ENCODE measurements around the gene JADE3.

Gene JADE3

GRCh38 chrX:46992070-46992469 lies 79.8 kb downstream of the JADE3 start:
- DNase-seq (ENCODE audit: low read depth) = no peak
- TF ChIP-seq CTCF (IDR thresholded peaks at IDR 0.05; ENCODE audit: insufficient read depth, low read depth, low read length, missing control alignments) = no peak
- no peak overlapping the region for H3K4me3 ChIP-seq (ENCODE audit: low read length)

- H3K4me3 ChIP-seq (ENCODE audit: low read length) = no peak overlapping the region
- no peak for DNase-seq (ENCODE audit: low read depth)
- no peak for TF ChIP-seq CTCF (IDR thresholded peaks at IDR 0.05; ENCODE audit: insufficient read depth, low read depth, low read length, missing control alignments)
Observed at GRCh38 chrX:46994096-46994495, 81.9 kb downstream of the JADE3 start.

- no peak for DNase-seq (ENCODE audit: low read depth)
- no peak for TF ChIP-seq CTCF (IDR thresholded peaks at IDR 0.05; ENCODE audit: insufficient read depth, low read depth, low read length, missing control alignments)
- H3K4me3 ChIP-seq (ENCODE audit: low read length) = no peak overlapping the region
Observed at GRCh38 chrX:47012131-47012530, 99.9 kb downstream of the JADE3 start.

- no peak overlapping the region for H3K4me3 ChIP-seq (ENCODE audit: low read length)
- no peak for TF ChIP-seq CTCF (IDR thresholded peaks at IDR 0.05; ENCODE audit: insufficient read depth, low read depth, low read length, missing control alignments)
- DNase-seq (ENCODE audit: low read depth) = no peak
Observed at GRCh38 chrX:47026198-47026597, 114.0 kb downstream of the JADE3 start.

GRCh38 chrX:47030339-47030738 lies 118.1 kb downstream of the JADE3 start:
- DNase-seq (ENCODE audit: low read depth) = peak; percentile 66
- TF ChIP-seq CTCF (IDR thresholded peaks at IDR 0.05; ENCODE audit: insufficient read depth, low read depth, low read length, missing control alignments) = peak; percentile 40
- H3K4me3 ChIP-seq (ENCODE audit: low read length) = no peak overlapping the region

- H3K4me3 ChIP-seq (ENCODE audit: low read length) = no peak overlapping the region
- TF ChIP-seq CTCF (IDR thresholded peaks at IDR 0.05; ENCODE audit: insufficient read depth, low read depth, low read length, missing control alignments) = no peak
- no peak for DNase-seq (ENCODE audit: low read depth)
Observed at GRCh38 chrX:47047989-47048388, 135.8 kb downstream of the JADE3 start.

GRCh38 chrX:47059142-47059874 lies 147.1 kb downstream of the JADE3 start:
- no peak for DNase-seq (ENCODE audit: low read depth)
- H3K4me3 ChIP-seq (ENCODE audit: low read length) = no peak overlapping the region
- no peak for TF ChIP-seq CTCF (IDR thresholded peaks at IDR 0.05; ENCODE audit: insufficient read depth, low read depth, low read length, missing control alignments)

Measured in epithelial cell of esophagus (primary cell).